Adrenal gland (tissue), 12 donors: Measurements from ENCODE around the gene RASD2. TPM values are rescaled to one million over a fixed set of nuclear protein-coding genes. Genes with fewer than 3 reads are reported as not detected.

ENCODE experiments used
- DNase-seq, 7 donors: peaks; one replicate each; pipeline ENCODE4 v3.0.0-alpha.2; 2019 to 2020
- H3K27ac ChIP-seq, 5 donors: fragments of 200-600 bp; sonication (generic) in 4 of 5; 1 replicate in 3 of 5; 2 replicates in 2 of 5; pipeline versions ENCODE4 v1.5.1 to v1.8.0; 2016 to 2020; ENCODE audit warnings: mild to moderate bottlenecking in 1 of 5
- H3K27me3 ChIP-seq: fragments of 200-600 bp; 2 replicates; pipeline ENCODE4 v1.8.0; 2021
- H3K36me3 ChIP-seq, 2 donors: fragments of 200-600 bp; replicated peaks in 1 of 2; 1 replicate in 1 of 2; 2 replicates in 1 of 2; pipeline versions ENCODE4 v1.5.1 to v1.8.0; 2018 to 2022
- H3K4me1 ChIP-seq, 2 donors: fragments of 200-600 bp; replicated peaks in 1 of 2; 1 replicate in 1 of 2; 2 replicates in 1 of 2; pipeline versions ENCODE4 v1.5.1 to v1.8.0; 2018 to 2021
- H3K4me3 ChIP-seq, 4 donors: fragments of 200-600 bp; sonication (generic) in 3 of 4; one replicate each; pipeline ENCODE4 v1.5.1; 2016 to 2018
- H3K9me3 ChIP-seq, 3 donors: fragments of 200-600 bp; sonication (generic) in 1 of 3; replicated peaks in 1 of 3; 1 replicate in 2 of 3; 2 replicates in 1 of 3; pipeline versions ENCODE4 v1.5.1 to v1.8.0; 2016 to 2021
- CTCF ChIP-seq, 6 experiments: fragments of 450-650 bp in 4 of 6; fragments of 200-600 bp in 2 of 6; sonication (generic) in 1 of 6; IDR thresholded peaks; 1 replicate in 5 of 6; 2 replicates in 1 of 6; pipeline versions ENCODE4 v1.5.1 to v1.8.0; 2016 to 2021; ENCODE audit warnings: antibody characterized with exemption in 6 of 6, mild to moderate bottlenecking in 2 of 6, moderate library complexity in 1 of 6
- POLR2A ChIP-seq, 2 donors: fragments of 450-650 bp; IDR thresholded peaks; one replicate each; pipeline ENCODE4 v1.6.1; 2017; ENCODE audit warnings: antibody characterized with exemption in 2 of 2, mild to moderate bottlenecking in 2 of 2, moderate library complexity in 1 of 2
- WGBS, 4 donors: extraction: QIAGEN DNeasy Blood & Tissue Kit in 2 of 4; methylation state at CpG; one replicate each; pipeline versions ENCODE4 v1.1.5 to v1.1.7; 2013 to 2017; 5-methylcytosine and 5-hydroxymethylcytosine counted together
- intact Hi-C, 2 donors: fragments of 100-400 bp; cut with DNase I; formaldehyde crosslinking; loops; one replicate each; pipeline versions ENCODE4 v1.14.1 to v1.15.0; 2022 to 2023
- polyA plus RNA-seq, 3 donors: library from polyadenylated mRNA; stranded (reverse); fragments of 200-250 nt in 2 of 3; fragments of 350-450 nt in 1 of 3; fragmentation: Illumina TruSeq in 1 of 3; extraction: RNeasy Lipid Tissue Mini Kit (QIAGEN cat#74804) in 1 of 3; gene quantifications; one replicate each; pipeline ENCODE4 v1.2.3, GENCODE V29; 2013 to 2014
- total RNA-seq, 9 donors: library from RNA; depleted of rRNA in 4 of 9; stranded (reverse); fragments of >200 nt in 4 of 9; fragments of 120-200 nt in 1 of 9; fragmentation: NEBNext Ultra II Directional in 1 of 9; extraction: Animal tissue kit (Norgen Biotek cat#: 25700) in 1 of 9; gene quantifications; one replicate each; pipeline versions ENCODE4 v1.1.0 to v1.2.4, GENCODE V29; 2013 to 2023
- donor health status: healthy with polysubstance abuse.
- donor health status: Bipolar disorder and iron deficiency.
- donor health status: DM: yes; HTN: yes; CAD: no.
- donor health status: DM: no; HTN: no; CAD: no.
- donor health status: DM: no; HTN: no; CAD: no.
- donor health status: DM: yes; HTN: yes; CAD: no.

The RASD2 gene
- total and polyA plus RNA-seq, 12 donors = 0.06 to 10.4 (median 3.4) TPM

- intact Hi-C loops = no loop called here
Observed at GRCh38 chr22:35601013-35601580, 60.5 kb downstream of the RASD2 start.

GRCh38 chr22:35601743-35602615, 61.3 kb downstream of the RASD2 start:
- WGBS, 4 donors = 52 to 64% (median 59%) methylated on average over 9 of the region's 9 CpGs
- H3K4me1 ChIP-seq = no peaks in the 10 kb centered on the region
- peak in 6 of 7 donors; percentile 61 to 77 (median 74) for DNase-seq
- H3K4me3 ChIP-seq = no peak overlapping the region
- H3K27me3 ChIP-seq = no peaks in the 10 kb centered on the region
- no peak overlapping the region for H3K27ac ChIP-seq
- intact Hi-C loops = no loop called here
- TF ChIP-seq CTCF (IDR thresholded peaks at IDR 0.05) = no peak
- TF ChIP-seq POLR2A (IDR thresholded peaks at IDR 0.05) = no peak
- H3K36me3 ChIP-seq = no peaks in the 10 kb centered on the region
- no peaks in the 10 kb centered on the region for H3K9me3 ChIP-seq

More at GRCh38 chr22:35601013-35601580, 60.5 kb downstream of the RASD2 start:
- no peak for TF ChIP-seq CTCF (IDR thresholded peaks at IDR 0.05)
- no peak for TF ChIP-seq POLR2A (IDR thresholded peaks at IDR 0.05)
- Histone ChIP-seq H3K27ac (no peak overlapping the region), H3K4me1 (no peaks in the 10 kb centered on the region), H3K27me3 (no peaks in the 10 kb centered on the region), H3K9me3 (no peaks in the 10 kb centered on the region), H3K36me3 (no peaks in the 10 kb centered on the region), H3K4me3 (no peak overlapping the region)
- no peak for DNase-seq
- WGBS, 4 donors = 84 to 94% (median 86%) methylated on average over 5 of the region's 5 CpGs

Other genes starting within 250 kb of the RASD2 start
- gene TOM1, start 240.9 kb upstream of the RASD2 start, total RNA-seq = 100 to 1,000 TPM in 5 of 9 donors, 10 to 100 TPM in 4; 57.5 to 188 (median 101) TPM
- 100 to 1,000 TPM in 2 of 3 donors, 10 to 100 TPM in 1; 96.5 to 121 (median 111) TPM for gene TOM1, start 240.9 kb upstream of the RASD2 start, polyA plus RNA-seq
- 100 to 1,000 TPM in 2 of 9 donors, 10 to 100 TPM in 7; 19.3 to 578 (median 55.0) TPM for gene HMOX1, start 159.7 kb upstream of the RASD2 start, total RNA-seq
- 10 to 100 TPM; 15.4 to 27.6 (median 27.3) TPM for gene HMOX1, start 159.7 kb upstream of the RASD2 start, polyA plus RNA-seq
- 10 to 100 TPM in 8 of 9 donors, 1 to 10 TPM in 1; 9.0 to 20.7 (median 18.1) TPM for gene MCM5, start 140.7 kb upstream of the RASD2 start, total RNA-seq
- 1 to 10 TPM; 3.9 to 9.6 (median 7.0) TPM for gene MCM5, start 140.7 kb upstream of the RASD2 start, polyA plus RNA-seq
- gene MB, start 76.5 kb downstream of the RASD2 start, total RNA-seq = 10 to 100 TPM in 1 of 9 donors, 1 to 10 TPM in 6, under 1 TPM in 2; 0.39 to 32.8 (median 1.8) TPM
- 1 to 10 TPM in 2 of 3 donors, under 1 TPM in 1; 0.35 to 5.9 (median 2.5) TPM for gene MB, start 76.5 kb downstream of the RASD2 start, polyA plus RNA-seq
- 10 to 100 TPM in 8 of 9 donors, 1 to 10 TPM in 1; 6.7 to 37.9 (median 23.2) TPM for gene APOL6, start 107.6 kb downstream of the RASD2 start, total RNA-seq
- gene APOL6, start 107.6 kb downstream of the RASD2 start, polyA plus RNA-seq = 10 to 100 TPM in 1 of 3 donors, 1 to 10 TPM in 2; 6.5 to 13.3 (median 6.9) TPM
- under 1 TPM in 1 of 9 donors, not detected in 8; 0.11 TPM for gene APOL5, start 177.0 kb downstream of the RASD2 start, total RNA-seq
- not detected for gene APOL5, start 177.0 kb downstream of the RASD2 start, polyA plus RNA-seq